T-cell (primary cell): ENCODE measurements around the gene GPR137B. TPM values are rescaled to one million over a fixed set of nuclear protein-coding genes. Genes with fewer than 3 reads are reported as not detected.
A peak's percentile ranks its signal among the peaks of the same experiment; 100 is the strongest.
"Not testable (repeated sequence)": the region's sequence is repeated elsewhere in the genome, so short reads cannot be mapped to it uniquely, and the experiment has no call there.

ENCODE experiments used
- ATAC-seq, 4 experiments: fragments of 200-7000 bp in 3 of 4; fragments of 150-1000 bp in 1 of 4; cut with Tn5 transposase; replicated peaks in 1 of 4; 1 replicate in 3 of 4; 2 replicates in 1 of 4; pipeline ENCODE4 v1.10.0; 2021; ENCODE audit warnings: moderate library complexity in 3 of 4, mild to moderate bottlenecking in 2 of 4, moderate number of reproducible peaks in 1 of 4
- CTCF ChIA-PET, 2 donors: fragments of 300-600 bp; sonication (Branson Sonifier 250); formaldehyde crosslinking; loops; one replicate each; lab custom pipeline; 2022; ENCODE audit warnings: antibody characterized with exemption in 2 of 2; lab: Charles Lee
- POLR2A ChIA-PET, 2 donors: fragments of 300-600 bp; sonication (Branson Sonifier 250); formaldehyde crosslinking; loops; one replicate each; lab custom pipeline; 2022; ENCODE audit warnings: antibody characterized with exemption in 2 of 2; lab: Charles Lee
- DNase-seq, 35 experiments: peaks; one replicate each; pipeline versions ENCODE4 v3.0.0 to v3.0.0-alpha.2; 2013 to 2023
- H3K27ac ChIP-seq: one replicate; pipeline ENCODE4 v1.5.1; 2013; ENCODE audit warnings: low read length
- H3K27me3 ChIP-seq, 2 experiments: replicated peaks in 1 of 2; 1 replicate in 1 of 2; 2 replicates in 1 of 2; pipeline versions ENCODE4 v1.6.1 to v1.7.0; 2013; ENCODE audit warnings: low read length in 1 of 2, mixed read lengths in 1 of 2; ENCODE audit not compliant: control insufficient read depth in 2 of 2, insufficient read depth in 2 of 2; ENCODE audit errors: extremely low read depth in 1 of 2
- H3K36me3 ChIP-seq, 2 donors: 1 replicate in 1 of 2; 2 replicates in 1 of 2; pipeline versions ENCODE4 v1.6.1 to v1.7.0; 2013; ENCODE audit warnings: low read length in 1 of 2; ENCODE audit not compliant: control insufficient read depth in 2 of 2, insufficient read depth in 1 of 2; ENCODE audit errors: extremely low read depth in 1 of 2
- H3K4me1 ChIP-seq, 2 experiments: 1 replicate in 1 of 2; 2 replicates in 1 of 2; pipeline versions ENCODE4 v1.6.1 to v1.7.0; 2013; ENCODE audit warnings: low read length in 2 of 2, mixed read lengths in 1 of 2; ENCODE audit not compliant: insufficient read depth in 2 of 2, control insufficient read depth in 1 of 2; ENCODE audit errors: extremely low read depth in 1 of 2
- H3K4me3 ChIP-seq, 2 donors: 1 replicate in 1 of 2; 2 replicates in 1 of 2; pipeline versions ENCODE4 v1.5.1 to v1.7.0; 2013; ENCODE audit warnings: mild to moderate bottlenecking in 2 of 2, low read length in 1 of 2, moderate library complexity in 1 of 2; ENCODE audit not compliant: control insufficient read depth in 1 of 2; ENCODE audit errors: extremely low read depth in 1 of 2
- H3K9me3 ChIP-seq: 2 replicates; pipeline ENCODE4 v1.7.0; 2013
- H3K27ac Mint-ChIP-seq, 2 donors: one replicate each; pipeline ENCODE4 v1.8.0; 2020 to 2021; ENCODE audit warnings: mild to moderate bottlenecking in 2 of 2, mixed read lengths in 2 of 2
- H3K27me3 Mint-ChIP-seq, 2 donors: one replicate each; pipeline ENCODE4 v1.8.0; 2021 to 2022; ENCODE audit warnings: mixed read lengths in 2 of 2
- H3K36me3 Mint-ChIP-seq: one replicate; pipeline ENCODE4 v1.8.0; 2021; ENCODE audit warnings: mixed read lengths
- H3K4me1 Mint-ChIP-seq, 3 donors: one replicate each; pipeline ENCODE4 v1.8.0; 2020 to 2022; ENCODE audit warnings: mixed read lengths in 3 of 3, mild to moderate bottlenecking in 1 of 3
- H3K4me3 Mint-ChIP-seq, 3 donors: one replicate each; pipeline ENCODE4 v1.8.0; 2020 to 2022; ENCODE audit warnings: mild to moderate bottlenecking in 3 of 3, mixed read lengths in 3 of 3, moderate library complexity in 3 of 3
- H3K9me3 Mint-ChIP-seq, 3 donors: one replicate each; pipeline ENCODE4 v1.8.0; 2020 to 2022; ENCODE audit warnings: mixed read lengths in 3 of 3
- WGBS: methylation state at CpG from one replicate; pipeline ENCODE4 v1.1.5; 2013; ENCODE audit warnings: missing lambda C conversion rate; ENCODE audit not compliant: insufficient coverage; 5-methylcytosine and 5-hydroxymethylcytosine counted together
- total RNA-seq, 35 experiments: library from RNA in 6 of 35; stranded (reverse) in 6 of 35; fragments of 120-200 nt in 1 of 35; gene quantifications; one replicate each; pipeline versions ENCODE4 v1.2.1 to v1.2.4 and lab custom pipeline; 2013 to 2026

Gene GPR137B
- total RNA-seq, 5 donors from 2014 or later (not counting 1 experiment from before 2014, with no cell fraction given) = 11.2 to 16.1 (median 12.2) TPM

DNA sequence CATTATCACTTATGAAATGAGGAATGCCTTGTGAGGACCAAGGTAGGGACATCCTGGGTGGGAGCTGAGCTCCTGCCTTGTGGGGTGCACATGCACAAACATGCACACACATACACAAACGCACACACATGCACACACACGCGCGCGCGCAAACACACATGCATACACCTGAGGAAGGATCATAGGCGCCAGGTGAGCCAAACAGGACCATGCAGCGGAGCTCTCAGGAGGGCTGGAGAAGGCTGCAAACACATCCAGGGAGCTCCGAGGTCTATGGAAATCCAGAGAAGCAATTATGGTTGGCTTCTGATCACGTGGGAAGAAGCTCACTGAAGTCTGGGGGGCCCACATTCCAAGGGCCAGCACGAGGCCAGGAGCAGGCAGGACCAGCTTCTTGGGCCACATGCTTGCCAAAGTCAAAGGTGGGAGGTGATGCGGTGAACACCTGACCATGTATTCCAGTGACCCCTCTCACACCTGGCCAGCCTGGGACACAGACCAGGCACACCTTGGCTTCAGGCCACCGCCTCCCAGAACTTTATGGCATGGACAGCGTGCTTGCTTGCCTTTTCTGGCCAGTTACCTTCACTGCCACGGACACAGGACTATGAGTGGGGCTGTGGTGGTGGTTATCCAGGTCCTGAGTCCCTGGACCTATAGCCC is 13.6 kb downstream of the GPR137B start:
- H3K4me1 Mint-ChIP-seq = peaks cover 13 to 38% (median 35%) of the 10 kb centered on the region in 3 donors
- H3K27ac Mint-ChIP-seq = peak overlapping the region in 1 of 2 donors; percentile 61
- Histone ChIP-seq H3K4me3 (no peak overlapping the region), H3K4me1 (peaks cover 0 to 48% of the 10 kb centered on the region in 2 experiments), H3K27me3 (no peaks in the 10 kb centered on the region), H3K27ac (peak overlapping the region; percentile 54), H3K9me3 (no peaks in the 10 kb centered on the region), H3K36me3 (no peaks in the 10 kb centered on the region)
- H3K27me3 Mint-ChIP-seq = no peaks in the 10 kb centered on the region
- H3K9me3 Mint-ChIP-seq = peaks cover 0 to 6% (median 0%) of the 10 kb centered on the region in 3 donors
- DNase-seq (no peak), ATAC-seq (no peak)
- H3K4me3 Mint-ChIP-seq = no peak overlapping the region
- ChIA-PET CTCF (interaction anchor here in 1 of 2 donors (0.6 kb wide), 1 partner anchor 12 kb away, joined by 5 read pairs; no protein-coding TSS in a partner anchor), POLR2A (no interaction called here)
- peaks cover 7% of the 10 kb centered on the region for H3K36me3 Mint-ChIP-seq
- 96% methylated on average over 7 of the region's 15 CpGs for WGBS

GRCh38 chr1:236156512-236157208 is 14.3 kb downstream of the GPR137B start:
- Mint-ChIP-seq H3K9me3 (peaks cover 3 to 13% (median 4%) of the 10 kb centered on the region in 3 donors), H3K27ac (peak overlapping the region; percentile 61 to 78), H3K36me3 (peaks cover 14% of the 10 kb centered on the region), H3K4me3 (peak overlapping the region in 1 of 3 donors; percentile 47), H3K4me1 (peaks cover 13 to 39% (median 35%) of the 10 kb centered on the region in 3 donors), H3K27me3 (no peaks in the 10 kb centered on the region)
- 44% methylated on average over 11 of the region's 18 CpGs for WGBS
- H3K36me3 ChIP-seq = no peaks in the 10 kb centered on the region
- ChIA-PET CTCF (interaction anchor here in 1 of 2 donors (0.6 kb wide), 1 partner anchor 12 kb away, joined by 5 read pairs; no protein-coding TSS in a partner anchor), POLR2A (no interaction called here)
- peaks cover 0 to 51% of the 10 kb centered on the region in 2 experiments for H3K4me1 ChIP-seq
- ATAC-seq (peak; percentile 56 to 86 (median 80)), DNase-seq (peak in 24 of 35 experiments; percentile 10 to 76 (median 32))
- H3K27ac ChIP-seq = peak overlapping the region; percentile 54
- H3K27me3 ChIP-seq = no peaks in the 10 kb centered on the region
- no peaks in the 10 kb centered on the region for H3K9me3 ChIP-seq
- peak overlapping the region in 1 of 2 donors; percentile 19 for H3K4me3 ChIP-seq

DNA sequence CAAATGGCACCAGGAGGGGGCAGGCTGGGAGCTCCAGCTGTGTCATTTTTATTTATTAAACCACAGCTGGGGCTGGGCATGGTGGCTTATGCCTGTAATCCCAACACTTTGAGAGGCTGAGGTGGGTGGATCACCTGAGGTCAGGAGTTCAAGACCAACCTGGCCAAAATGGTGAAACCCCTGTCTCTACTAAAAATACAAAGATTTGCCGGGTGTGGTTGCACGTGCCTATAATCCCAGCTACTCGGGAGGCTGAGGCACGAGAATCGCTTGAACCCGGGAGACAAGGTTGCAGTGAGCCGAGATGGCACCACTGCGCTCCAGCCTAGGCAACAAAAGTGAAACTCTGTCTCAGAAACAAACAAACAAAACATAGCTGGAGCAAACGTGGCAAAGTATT is 15.7 kb downstream of the GPR137B start:
- H3K9me3 ChIP-seq, DNase-seq, H3K4me3 Mint-ChIP-seq, H3K27ac Mint-ChIP-seq, H3K27ac ChIP-seq, H3K27me3 ChIP-seq, H3K4me3 ChIP-seq, H3K27me3 Mint-ChIP-seq, ATAC-seq, H3K36me3 ChIP-seq: not testable (repeated sequence)
- peaks cover 23% of the 10 kb centered on the region for H3K36me3 Mint-ChIP-seq
- H3K9me3 Mint-ChIP-seq = peaks cover 5 to 17% (median 10%) of the 10 kb centered on the region in 3 donors
- peaks cover 13 to 39% (median 35%) of the 10 kb centered on the region in 3 donors for H3K4me1 Mint-ChIP-seq
- ChIA-PET CTCF (interaction anchor here in 1 of 2 donors (1.6 kb wide), 1 partner anchor 15 kb away, joined by 5 read pairs; no protein-coding TSS in a partner anchor), POLR2A (interaction anchor here in 1 of 2 donors (0.6 kb wide), 1 partner anchor 353 kb away, joined by 3 read pairs; no protein-coding TSS in a partner anchor)
- H3K4me1 ChIP-seq = peaks cover 0 to 51% of the 10 kb centered on the region in 2 experiments
- WGBS = no CpG with 5 or more reads among the region's 9 CpGs

- ATAC-seq = no peak
- Histone ChIP-seq H3K4me1 (peaks cover 0 to 51% of the 10 kb centered on the region in 2 experiments), H3K9me3 (no peaks in the 10 kb centered on the region), H3K36me3 (no peaks in the 10 kb centered on the region), H3K4me3 (no peak overlapping the region), H3K27ac (no peak overlapping the region), H3K27me3 (no peaks in the 10 kb centered on the region)
- ChIA-PET CTCF (interaction anchor here in 1 of 2 donors (1.6 kb wide), 1 partner anchor 15 kb away, joined by 5 read pairs; no protein-coding TSS in a partner anchor), POLR2A (no interaction called here)
- Mint-ChIP-seq H3K36me3 (peaks cover 30% of the 10 kb centered on the region), H3K4me1 (peaks cover 17 to 42% (median 37%) of the 10 kb centered on the region in 3 donors), H3K27me3 (no peaks in the 10 kb centered on the region), H3K4me3 (peak overlapping the region in 1 of 3 donors; percentile 26), H3K27ac (no peak overlapping the region), H3K9me3 (peaks cover 7 to 17% (median 10%) of the 10 kb centered on the region in 3 donors)
- 100% methylated on average over 1 of the region's 2 CpGs for WGBS
- no peak for DNase-seq
These were observed 16.4 kb downstream of the GPR137B start for GRCh38 chr1:236158719-236159118.

DNA sequence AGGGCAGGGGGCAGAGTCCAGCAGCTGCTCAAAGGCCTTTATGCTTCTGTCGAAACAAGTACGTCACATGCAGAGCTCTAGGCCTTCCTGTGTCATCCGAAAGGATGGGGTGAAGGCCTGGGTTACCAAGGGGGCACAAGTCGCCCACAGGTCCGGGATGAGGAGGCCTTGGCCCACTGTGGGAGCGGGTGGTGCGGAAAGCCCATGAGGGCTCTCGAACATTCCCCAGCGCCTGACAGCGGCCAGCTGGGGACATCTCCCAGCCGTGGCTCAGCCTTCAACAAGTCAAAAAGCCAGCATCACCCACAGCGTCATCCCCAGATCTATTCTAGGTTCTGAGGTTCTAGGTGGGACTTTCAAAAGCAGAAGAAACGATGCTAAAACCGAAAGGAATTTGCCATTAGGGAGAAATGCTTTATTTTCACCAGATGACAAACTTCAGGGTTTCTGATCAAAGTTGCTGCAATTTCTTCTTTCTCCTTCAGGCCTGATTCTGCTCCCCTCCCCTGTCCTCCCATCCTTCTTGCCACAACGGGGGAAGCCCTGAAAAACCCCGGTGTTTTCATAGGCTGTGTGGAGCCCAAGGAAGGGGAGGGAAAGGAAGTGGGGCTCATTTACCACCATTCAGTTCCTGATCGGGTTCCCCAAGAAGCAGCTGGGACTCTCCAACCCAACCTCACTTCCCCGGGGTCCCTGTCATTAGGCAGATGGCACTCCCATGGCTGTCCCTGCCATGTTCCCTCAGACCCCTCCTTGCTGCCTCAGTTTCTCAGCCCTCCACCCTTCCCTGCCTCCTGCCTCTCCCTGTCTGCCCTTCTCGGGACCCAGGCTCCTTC is 17.6 kb downstream of the GPR137B start:
- H3K27me3 ChIP-seq = no peaks in the 10 kb centered on the region
- Mint-ChIP-seq H3K36me3 (peaks cover 36% of the 10 kb centered on the region), H3K27me3 (no peaks in the 10 kb centered on the region), H3K4me1 (peaks cover 28 to 46% (median 39%) of the 10 kb centered on the region in 3 donors), H3K9me3 (peaks cover 10 to 17% (median 11%) of the 10 kb centered on the region in 3 donors), H3K4me3 (peak overlapping the region; percentile 9 to 45 (median 26)), H3K27ac (no peak overlapping the region)
- no peak overlapping the region for H3K4me3 ChIP-seq
- ATAC-seq (peak in 1 of 4 experiments; percentile 23), DNase-seq (peak in 1 of 35 experiments; percentile 58)
- CTCF ChIA-PET = no interaction called here
- 77% methylated on average over 8 of the region's 19 CpGs for WGBS
- no peaks in the 10 kb centered on the region for H3K9me3 ChIP-seq
- peak overlapping the region; percentile 64 for H3K27ac ChIP-seq
- POLR2A ChIA-PET = no interaction called here
- peaks cover 0 to 58% of the 10 kb centered on the region in 2 experiments for H3K4me1 ChIP-seq
- no peaks in the 10 kb centered on the region for H3K36me3 ChIP-seq
